Endothelial cell of hepatic sinusoid (primary cell): Measurements from ENCODE around the gene PAGE2B.

Experiments
- in situ Hi-C: cut with HindIII; loops from 2 replicates; pipeline ENCODE4 v1.10.0; 2017; ENCODE audit warnings: low sequenced_read_pairs

PAGE2B gene

GRCh38 chrX:55107911-55108310 lies 33.1 kb downstream of the PAGE2B start:
- in situ Hi-C loops: no loop called here

- in situ Hi-C loops: no loop called here
Observed at GRCh38 chrX:55109306-55109705, 34.5 kb downstream of the PAGE2B start.

- in situ Hi-C loops: no loop called here
Observed at GRCh38 chrX:55111578-55112254, 36.9 kb downstream of the PAGE2B start.

DNA sequence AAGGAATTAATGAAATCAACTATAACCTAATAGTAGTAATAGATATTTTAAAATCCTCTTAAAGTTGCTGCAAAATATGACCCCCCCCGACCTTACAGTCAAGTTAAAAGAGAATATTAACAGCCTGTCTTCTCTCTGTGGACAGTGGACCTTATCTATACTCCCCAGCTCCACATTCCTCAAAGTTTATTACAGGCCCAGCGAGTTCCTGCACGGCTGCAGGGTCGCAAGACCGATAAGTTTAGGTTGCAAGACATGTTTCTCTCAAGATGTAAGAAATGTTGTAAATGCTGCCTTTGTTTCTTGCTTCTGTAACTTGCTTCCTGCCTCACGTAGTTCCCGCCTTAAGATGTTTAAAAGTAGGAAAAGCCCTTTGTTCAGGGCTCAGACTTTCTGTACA lies 41.8 kb downstream of the PAGE2B start:
- in situ Hi-C loops: loop anchor here (5.0 kb wide), 1 partner anchor 64 kb away; no protein-coding TSS in a partner anchor

GRCh38 chrX:55118574-55118973 lies 43.7 kb downstream of the PAGE2B start:
- in situ Hi-C loops: loop anchor here (5.0 kb wide), 1 partner anchor 66 kb away; no protein-coding TSS in a partner anchor

GRCh38 chrX:55119271-55119670 lies 44.4 kb downstream of the PAGE2B start:
- in situ Hi-C loops: loop anchor here (5.0 kb wide), 1 partner anchor 67 kb away; no protein-coding TSS in a partner anchor

GRCh38 chrX:55119712-55120111 lies 44.9 kb downstream of the PAGE2B start:
- in situ Hi-C loops: loop anchor here (5.0 kb wide), 1 partner anchor 67 kb away; no protein-coding TSS in a partner anchor

DNA sequence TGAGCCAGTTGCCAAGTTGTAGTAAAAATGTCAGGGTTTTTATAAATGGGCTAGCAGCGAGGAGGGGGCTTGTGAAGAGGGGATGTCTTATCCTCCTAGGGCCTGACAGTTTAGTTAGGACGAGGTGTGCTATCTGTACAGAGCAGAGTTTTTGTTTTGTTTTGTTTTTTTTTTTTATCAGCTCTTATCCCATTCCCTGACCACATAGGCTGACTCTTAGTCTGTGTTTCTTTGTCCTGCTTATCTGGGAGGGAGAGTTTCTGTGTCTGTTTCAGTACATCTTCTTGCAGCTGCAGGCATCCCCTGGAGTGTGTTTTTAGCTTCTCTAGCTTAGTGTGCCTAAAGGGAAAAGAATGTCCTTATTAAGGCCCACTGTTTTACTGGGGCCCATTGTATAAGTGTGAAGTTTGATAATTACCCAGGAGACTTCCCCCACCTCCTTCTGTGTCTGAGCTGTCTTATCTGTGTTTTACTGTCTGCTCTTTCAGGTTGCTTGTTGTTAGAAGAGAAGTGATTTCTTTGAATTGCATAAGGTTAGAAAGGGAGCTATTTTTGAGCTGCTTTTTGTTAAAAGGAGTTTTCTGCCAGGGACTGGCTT lies 46.0 kb downstream of the PAGE2B start:
- in situ Hi-C loops: no loop called here

- in situ Hi-C loops: no loop called here
Observed at GRCh38 chrX:55123900-55124299, 49.1 kb downstream of the PAGE2B start.

- in situ Hi-C loops: no loop called here
Observed at GRCh38 chrX:55127692-55128091, 52.9 kb downstream of the PAGE2B start.
